Neuronal stem cell (in vitro differentiated cells): ENCODE measurements around the gene PTPRR.

ENCODE experiments used
- DNase-seq: peaks from one replicate; pipeline ENCODE4 v3.0.0-alpha.2; 2013; ENCODE audit warnings: low spot score
- H2AFZ ChIP-seq: one replicate; pipeline ENCODE4 v1.6.1; 2013; ENCODE audit warnings: mild to moderate bottlenecking, low read length, inconsistent platforms
- H2AK5ac ChIP-seq: 2 replicates; pipeline ENCODE4 v1.6.1; 2013; ENCODE audit warnings: low read depth, mild to moderate bottlenecking, inconsistent platforms, low read length, moderate library complexity, mixed read lengths
- H2BK120ac ChIP-seq: 2 replicates; pipeline ENCODE4 v1.6.1; 2013; ENCODE audit warnings: low read depth, mild to moderate bottlenecking, inconsistent platforms, low read length, moderate library complexity, mixed read lengths
- H2BK12ac ChIP-seq: one replicate; pipeline ENCODE4 v1.6.1; 2013; ENCODE audit warnings: low read length, inconsistent platforms
- H2BK15ac ChIP-seq: 2 replicates; pipeline ENCODE4 v1.6.1; 2013; ENCODE audit warnings: mild to moderate bottlenecking, low read length, inconsistent platforms, mixed read lengths
- H2BK5ac ChIP-seq: one replicate; pipeline ENCODE4 v1.6.1; 2013; ENCODE audit warnings: inconsistent platforms, mild to moderate bottlenecking, low read length, moderate library complexity
- H3K14ac ChIP-seq: one replicate; pipeline ENCODE4 v1.6.1; 2013; ENCODE audit warnings: low read length, inconsistent platforms
- H3K18ac ChIP-seq: 2 replicates; pipeline ENCODE4 v1.6.1; 2013; ENCODE audit warnings: low read length, inconsistent platforms
- H3K23ac ChIP-seq: 2 replicates; pipeline ENCODE4 v1.6.1; 2013; ENCODE audit warnings: low read depth, mild to moderate bottlenecking, mixed read lengths, low read length, inconsistent platforms; ENCODE audit not compliant: poor library complexity
- H3K27ac ChIP-seq: replicated peaks from 3 replicates; pipeline ENCODE4 v1.5.1; 2013; ENCODE audit warnings: low read length, inconsistent platforms
- H3K27me3 ChIP-seq, 3 experiments: 2 replicates each; pipeline ENCODE4 v1.6.1; 2013; ENCODE audit warnings: low read length in 3 of 3, mild to moderate bottlenecking in 2 of 3, inconsistent platforms in 1 of 3, low read depth in 1 of 3, mixed read lengths in 1 of 3, moderate library complexity in 1 of 3; ENCODE audit not compliant: control insufficient read depth in 3 of 3, insufficient read depth in 3 of 3
- H3K36me3 ChIP-seq, 2 donors: replicated peaks in 1 of 2; 2 replicates each; pipeline ENCODE4 v1.6.1; 2013; ENCODE audit warnings: low read length in 2 of 2; ENCODE audit not compliant: control insufficient read depth in 2 of 2, insufficient read depth in 2 of 2
- H3K4ac ChIP-seq: 2 replicates; pipeline ENCODE4 v1.6.1; 2013; ENCODE audit warnings: inconsistent platforms, mild to moderate bottlenecking, low read length, moderate library complexity
- H3K4me1 ChIP-seq, 2 donors: 1 replicate in 1 of 2; 2 replicates in 1 of 2; pipeline ENCODE4 v1.6.1; 2013; ENCODE audit warnings: low read length in 2 of 2, low read depth in 1 of 2; ENCODE audit not compliant: control insufficient read depth in 2 of 2, insufficient read depth in 1 of 2
- H3K4me2 ChIP-seq: one replicate; pipeline ENCODE4 v1.6.1; 2013; ENCODE audit warnings: mild to moderate bottlenecking, low read length, inconsistent platforms; ENCODE audit not compliant: insufficient read depth, poor library complexity, severe bottlenecking
- H3K4me3 ChIP-seq, 2 donors: 2 replicates each; pipeline ENCODE4 v1.5.1; 2013; ENCODE audit warnings: low read length in 2 of 2, mild to moderate bottlenecking in 2 of 2, inconsistent platforms in 1 of 2, moderate library complexity in 1 of 2
- H3K79me1 ChIP-seq: one replicate; pipeline ENCODE4 v1.6.1; 2013; ENCODE audit warnings: low read depth, mild to moderate bottlenecking, inconsistent platforms, low read length, moderate library complexity
- H3K9ac ChIP-seq: one replicate; pipeline ENCODE4 v1.6.1; 2013; ENCODE audit warnings: mild to moderate bottlenecking, low read depth, low read length, inconsistent platforms; ENCODE audit not compliant: poor library complexity
- H3K9me3 ChIP-seq, 2 donors: replicated peaks in 1 of 2; 2 replicates each; pipeline versions ENCODE3 to v1.6.1; 2013; ENCODE audit warnings: low read length in 2 of 2, mild to moderate bottlenecking in 2 of 2, inconsistent platforms in 1 of 2, low read depth in 1 of 2, mixed read lengths in 1 of 2, moderate library complexity in 1 of 2; ENCODE audit not compliant: control insufficient read depth in 2 of 2, insufficient read depth in 1 of 2
- H4K8ac ChIP-seq: one replicate; pipeline ENCODE4 v1.6.1; 2013; ENCODE audit warnings: low read depth, mild to moderate bottlenecking, inconsistent platforms, low read length, moderate library complexity
- H4K91ac ChIP-seq: one replicate; pipeline ENCODE4 v1.6.1; 2013; ENCODE audit warnings: low read length, low read depth, mild to moderate bottlenecking, inconsistent platforms; ENCODE audit not compliant: poor library complexity
- WGBS, 2 donors: extraction: QIAGEN DNeasy Blood & Tissue Kit; methylation state at CpG; one replicate each; pipeline ENCODE4 v1.1.7; 2013; ENCODE audit warnings: missing lambda C conversion rate in 2 of 2, mixed read lengths in 1 of 2; ENCODE audit not compliant: insufficient read length in 2 of 2, insufficient replicate concordance in 1 of 2; ENCODE audit errors: extremely low coverage in 2 of 2; 5-methylcytosine and 5-hydroxymethylcytosine counted together

Gene PTPRR

GRCh38 chr12:70754330-70754741, 166.2 kb downstream of the PTPRR start:
- Histone ChIP-seq H3K9me3 (no peaks in the 10 kb centered on the region), H3K79me1 (no peaks in the 10 kb centered on the region), H3K4me1 (peaks cover 3 to 8% of the 10 kb centered on the region in 2 donors), H2BK12ac (no peak overlapping the region), H2BK5ac (no peak overlapping the region), H2AK5ac (no peak overlapping the region), H3K14ac (no peak overlapping the region), H2BK120ac (no peak overlapping the region), H3K4me2 (no peak overlapping the region), H2AFZ (no peak overlapping the region), H4K8ac (no peak overlapping the region), H3K4me3 (no peak overlapping the region), H3K27ac (no peak overlapping the region), H2BK15ac (no peak overlapping the region), H3K36me3 (no peaks in the 10 kb centered on the region), H3K4ac (no peak overlapping the region), H3K27me3 (no peaks in the 10 kb centered on the region), H4K91ac (no peak overlapping the region), H3K9ac (no peak overlapping the region), H3K18ac (no peak overlapping the region), H3K23ac (no peak overlapping the region)
- no peak for DNase-seq
- WGBS, 2 donors, result no CpG with 5 or more reads among the region's 6 CpGs

GRCh38 chr12:70752327-70752726, 168.2 kb downstream of the PTPRR start:
- Histone ChIP-seq H2AFZ (no peak overlapping the region), H3K9me3 (no peaks in the 10 kb centered on the region), H3K18ac (no peak overlapping the region), H2BK15ac (no peak overlapping the region), H2BK12ac (no peak overlapping the region), H3K9ac (no peak overlapping the region), H3K23ac (no peak overlapping the region), H2BK5ac (no peak overlapping the region), H2BK120ac (no peak overlapping the region), H3K27ac (no peak overlapping the region), H3K79me1 (no peaks in the 10 kb centered on the region), H3K4me2 (no peak overlapping the region), H2AK5ac (no peak overlapping the region), H3K27me3 (no peaks in the 10 kb centered on the region), H3K4ac (no peak overlapping the region), H3K4me1 (no peaks in the 10 kb centered on the region), H3K14ac (no peak overlapping the region), H4K91ac (no peak overlapping the region), H3K4me3 (no peak overlapping the region), H4K8ac (no peak overlapping the region), H3K36me3 (no peaks in the 10 kb centered on the region)
- DNase-seq, result no peak
- WGBS, 2 donors, result no CpG with 5 or more reads among the region's 3 CpGs

- H2AFZ ChIP-seq, result no peak overlapping the region
- H2AK5ac ChIP-seq, result no peak overlapping the region
- no peaks in the 10 kb centered on the region for H3K36me3 ChIP-seq
- H3K23ac ChIP-seq, result no peak overlapping the region
- no peak overlapping the region for H3K27ac ChIP-seq
- no peak overlapping the region for H2BK120ac ChIP-seq
- no peak overlapping the region for H3K9ac ChIP-seq
- H2BK12ac ChIP-seq, result no peak overlapping the region
- H4K8ac ChIP-seq, result no peak overlapping the region
- H4K91ac ChIP-seq, result no peak overlapping the region
- H2BK5ac ChIP-seq, result no peak overlapping the region
- H3K4me2 ChIP-seq, result no peak overlapping the region
- no peak overlapping the region for H2BK15ac ChIP-seq
- no peak for DNase-seq
- H3K4me1 ChIP-seq, result no peaks in the 10 kb centered on the region
- H3K9me3 ChIP-seq, result no peaks in the 10 kb centered on the region
- no peaks in the 10 kb centered on the region for H3K27me3 ChIP-seq
- H3K4ac ChIP-seq, result no peak overlapping the region
- no CpG with 5 or more reads among the region's 2 CpGs for WGBS, 2 donors
- no peak overlapping the region for H3K14ac ChIP-seq
- H3K4me3 ChIP-seq, result no peak overlapping the region
- H3K79me1 ChIP-seq, result no peaks in the 10 kb centered on the region
- no peak overlapping the region for H3K18ac ChIP-seq
These were observed 170.6 kb downstream of the PTPRR start for GRCh38 chr12:70749931-70750330.

- DNase-seq, result no peak
- Histone ChIP-seq H3K14ac (no peak overlapping the region), H4K8ac (no peak overlapping the region), H3K18ac (no peak overlapping the region), H3K4me1 (no peaks in the 10 kb centered on the region), H3K4me3 (no peak overlapping the region), H3K4ac (no peak overlapping the region), H3K23ac (no peak overlapping the region), H3K36me3 (no peaks in the 10 kb centered on the region), H3K4me2 (no peak overlapping the region), H2BK120ac (no peak overlapping the region), H3K79me1 (no peaks in the 10 kb centered on the region), H2BK15ac (no peak overlapping the region), H2BK12ac (no peak overlapping the region), H4K91ac (no peak overlapping the region), H2BK5ac (no peak overlapping the region), H3K27ac (no peak overlapping the region), H3K9me3 (no peaks in the 10 kb centered on the region), H2AK5ac (no peak overlapping the region), H2AFZ (no peak overlapping the region), H3K27me3 (no peaks in the 10 kb centered on the region), H3K9ac (no peak overlapping the region)
- no CpG with 5 or more reads among the region's 1 CpG for WGBS, 2 donors
These were observed 171.7 kb downstream of the PTPRR start for GRCh38 chr12:70748809-70749208.
